IMR-90 (cell line): ENCODE measurements around the gene SURF1. TPM values are rescaled to one million over a fixed set of nuclear protein-coding genes. Genes with fewer than 3 reads are reported as not detected.

Experiments used
- ATAC-seq: fragments of 200-7000 bp; cut with Tn5 transposase; 2 replicates; pipeline ENCODE4 v1.9.1; 2020; ENCODE audit warnings: low read depth, mild to moderate bottlenecking, moderate library complexity
- BruUV-seq: library from RNA; stranded (reverse); fragments of 400-500 nt; replicated peaks from 2 replicates; lab custom pipeline; 2021; lab: Mats Ljungman, UMichigan
- CTCF ChIA-PET: fragments of 300-600 bp; formaldehyde crosslinking; extraction: SDS; loops from one replicate; lab custom pipeline; 2021; ENCODE audit warnings: antibody characterized with exemption; lab: Yijun Ruan, JAX
- POLR2A ChIA-PET: fragments of 300-600 bp; sonication (Branson Sonifier 250); formaldehyde crosslinking; loops from one replicate; lab custom pipeline; 2022; ENCODE audit warnings: antibody characterized with exemption; ENCODE audit not compliant: unreplicated experiment; lab: Charles Lee
- DNase-seq: peaks from one replicate; pipeline ENCODE4 v3.0.0; 2013
- H2AFZ ChIP-seq: replicated peaks from 2 replicates; pipeline ENCODE3; 2013; ENCODE audit warnings: low read length, mild to moderate bottlenecking; ENCODE audit not compliant: poor library complexity
- H2AK5ac ChIP-seq: 2 replicates; pipeline ENCODE4 v1.6.1; 2013; ENCODE audit warnings: low read depth, low read length, inconsistent platforms
- H2AK9ac ChIP-seq: replicated peaks from 2 replicates; pipeline ENCODE3; 2013; ENCODE audit warnings: mild to moderate bottlenecking, low read depth, low read length, moderate library complexity; ENCODE audit not compliant: poor library complexity
- H2BK120ac ChIP-seq: 2 replicates; pipeline ENCODE4 v1.6.1; 2013; ENCODE audit warnings: low read depth, low read length, inconsistent platforms
- H2BK15ac ChIP-seq: 3 replicates; pipeline ENCODE4 v1.6.1; 2013; ENCODE audit warnings: low read depth, low read length, inconsistent platforms
- H2BK20ac ChIP-seq: 2 replicates; pipeline ENCODE4 v1.6.1; 2013; ENCODE audit warnings: low read depth, mild to moderate bottlenecking, inconsistent platforms, low read length, moderate library complexity
- H2BK5ac ChIP-seq: 2 replicates; pipeline ENCODE4 v1.6.1; 2013; ENCODE audit warnings: mild to moderate bottlenecking, low read depth, low read length, inconsistent platforms; ENCODE audit not compliant: poor library complexity, severe bottlenecking
- H3K14ac ChIP-seq: replicated peaks from 2 replicates; pipeline ENCODE4 v1.6.1; 2013; ENCODE audit warnings: low read depth, low read length, inconsistent platforms
- H3K18ac ChIP-seq: 2 replicates; pipeline ENCODE4 v1.6.1; 2013; ENCODE audit warnings: low read depth, low read length, control low read depth
- H3K23ac ChIP-seq: 2 replicates; pipeline ENCODE4 v1.6.1; 2013; ENCODE audit warnings: low read depth, low read length, inconsistent platforms
- H3K27ac ChIP-seq: 2 replicates; pipeline ENCODE4 v1.5.1; 2013; ENCODE audit warnings: mild to moderate bottlenecking, control low read depth, low read length; ENCODE audit not compliant: insufficient read depth
- H3K27me3 ChIP-seq: 2 replicates; pipeline ENCODE4 v1.6.1; 2013; ENCODE audit warnings: low read length; ENCODE audit not compliant: control insufficient read depth, insufficient read depth
- H3K36me3 ChIP-seq: 2 replicates; pipeline ENCODE4 v1.6.1; 2013; ENCODE audit warnings: low read length, mixed read lengths; ENCODE audit not compliant: control insufficient read depth, insufficient read depth
- H3K4ac ChIP-seq: 2 replicates; pipeline ENCODE4 v1.6.1; 2013; ENCODE audit warnings: low read depth, low read length, inconsistent platforms
- H3K4me1 ChIP-seq: 2 replicates; pipeline ENCODE4 v1.6.1; 2013; ENCODE audit warnings: low read length, mixed read lengths; ENCODE audit not compliant: control insufficient read depth, insufficient read depth
- H3K4me2 ChIP-seq: 2 replicates; pipeline ENCODE4 v1.6.1; 2013; ENCODE audit warnings: low read depth, mild to moderate bottlenecking, control low read depth, low read length, moderate library complexity
- H3K4me3 ChIP-seq: 2 replicates; pipeline ENCODE4 v1.5.1; 2013; ENCODE audit warnings: low read depth, mild to moderate bottlenecking, control low read depth, low read length, moderate library complexity; ENCODE audit not compliant: insufficient read depth
- H3K56ac ChIP-seq: 2 replicates; pipeline ENCODE4 v1.6.1; 2013; ENCODE audit warnings: low read length, inconsistent platforms; ENCODE audit not compliant: insufficient read depth; ENCODE audit errors: extremely low read depth
- H3K79me1 ChIP-seq, 2 experiments: 2 replicates each; pipeline ENCODE4 v1.6.1; 2013; ENCODE audit warnings: low read length in 2 of 2, inconsistent platforms in 1 of 2, low read depth in 1 of 2
- H3K9ac ChIP-seq: 2 replicates; pipeline ENCODE4 v1.6.1; 2013; ENCODE audit warnings: low read depth, low read length, control low read depth
- H3K9me1 ChIP-seq: 2 replicates; pipeline ENCODE4 v1.6.1; 2013; ENCODE audit warnings: low read length, inconsistent platforms; ENCODE audit not compliant: insufficient read depth
- H3K9me3 ChIP-seq: 2 replicates; pipeline ENCODE4 v1.6.1; 2013; ENCODE audit warnings: low read length; ENCODE audit not compliant: control insufficient read depth, insufficient read depth
- H4K20me1 ChIP-seq: 2 replicates; pipeline ENCODE4 v1.6.1; 2013; ENCODE audit warnings: low read length, inconsistent platforms; ENCODE audit not compliant: insufficient read depth
- H4K5ac ChIP-seq: 2 replicates; pipeline ENCODE4 v1.6.1; 2013; ENCODE audit warnings: mild to moderate bottlenecking, low read depth, low read length, control low read depth
- H4K8ac ChIP-seq, 2 experiments: 2 replicates each; pipeline ENCODE4 v1.6.1; 2013; ENCODE audit warnings: low read depth in 2 of 2, low read length in 2 of 2, control low read depth in 1 of 2, inconsistent platforms in 1 of 2
- H4K91ac ChIP-seq: 2 replicates; pipeline ENCODE4 v1.6.1; 2013; ENCODE audit warnings: low read depth, low read length, inconsistent platforms; ENCODE audit not compliant: insufficient read depth
- CEBPB ChIP-seq: IDR thresholded peaks from 2 replicates; pipeline ENCODE4 v1.6.1; 2012; ENCODE audit warnings: low read depth, low read length, improper control_type of control experiment
- CTCF ChIP-seq: conservative IDR thresholded peaks from 2 replicates; pipeline ENCODE4 v1.5.1; 2012; ENCODE audit warnings: mild to moderate bottlenecking, low read depth, low read length, improper control_type of control experiment
- ELK1 ChIP-seq: fragments of 150-350 bp; IDR thresholded peaks from 2 replicates; pipeline ENCODE4 v1.6.1; 2016; ENCODE audit warnings: low read depth, mild to moderate bottlenecking, low read length, moderate library complexity, borderline replicate concordance
- MAZ ChIP-seq: IDR thresholded peaks from 2 replicates; pipeline ENCODE4 v1.6.1; 2012; ENCODE audit warnings: low read depth, mild to moderate bottlenecking, low read length, improper control_type of control experiment, moderate library complexity, borderline replicate concordance
- MXI1 ChIP-seq: IDR thresholded peaks from 2 replicates; pipeline ENCODE4 v1.6.1; 2012; ENCODE audit warnings: low read depth, mild to moderate bottlenecking, low read length, moderate library complexity, borderline replicate concordance
- NFE2L2 ChIP-seq: fragments of 150-350 bp; IDR thresholded peaks from 2 replicates; pipeline ENCODE4 v1.6.1; 2016; ENCODE audit warnings: low read depth, mild to moderate bottlenecking, low read length
- POLR2A ChIP-seq: IDR thresholded peaks from 2 replicates; pipeline ENCODE4 v1.6.1; 2012; ENCODE audit warnings: mild to moderate bottlenecking, low read depth, low read length
- RAD21 ChIP-seq: IDR thresholded peaks from 2 replicates; pipeline ENCODE4 v1.6.1; 2012; ENCODE audit warnings: low read length, improper control_type of control experiment
- RCOR1 ChIP-seq: IDR thresholded peaks from 2 replicates; pipeline ENCODE4 v1.6.1; 2012; ENCODE audit warnings: mild to moderate bottlenecking, low read length, improper control_type of control experiment; ENCODE audit not compliant: insufficient replicate concordance
- RFX5 ChIP-seq: IDR thresholded peaks from 2 replicates; pipeline ENCODE4 v1.8.0; 2012; ENCODE audit warnings: low read depth, mild to moderate bottlenecking, low read length, moderate library complexity
- SMC3 ChIP-seq: fragments of 150-350 bp; IDR thresholded peaks from 2 replicates; pipeline ENCODE4 v1.6.1; 2016; ENCODE audit warnings: low read depth, mild to moderate bottlenecking, antibody characterized with exemption, low read length, moderate library complexity
- USF2 ChIP-seq: fragments of 150-350 bp; IDR thresholded peaks from 2 replicates; pipeline ENCODE4 v1.6.1; 2017; ENCODE audit warnings: mild to moderate bottlenecking, antibody characterized with exemption, low read length, low read depth
- WGBS, 2 experiments: methylation state at CpG; one replicate each; pipeline versions ENCODE4 v1.1.5 to v1.1.7; 2013; ENCODE audit warnings: missing lambda C conversion rate in 2 of 2; ENCODE audit not compliant: insufficient read length in 1 of 2; ENCODE audit errors: extremely low coverage in 2 of 2; 5-methylcytosine and 5-hydroxymethylcytosine counted together
- dilution Hi-C: fragments of 300-500 bp; cut with HindIII; formaldehyde crosslinking; loops from one replicate; pipeline ENCODE4 v1.14.3; 2018; ENCODE audit warnings: low sequenced_read_pairs; ENCODE audit not compliant: unreplicated experiment
- in situ Hi-C: fragments of 300-500 bp; cut with MboI; formaldehyde crosslinking; loops from 3 replicates; pipeline ENCODE4 v1.14.3; 2019; ENCODE audit warnings: low sequenced_read_pairs, inconsistent platforms, mixed read lengths
- intact Hi-C: fragments of 100-400 bp; cut with micrococcal nuclease; formaldehyde crosslinking; loops from 2 replicates; pipeline ENCODE4 v1.10.0; 2022
- polyA plus RNA-seq, 3 experiments: library from polyadenylated mRNA; depleted of rRNA; stranded (reverse); fragments of >200 nt; gene quantifications; 2 replicates each; pipeline ENCODE4 v1.2.3, GENCODE V29; 2012; ENCODE audit warnings: low replicate concordance in 1 of 3
- total RNA-seq: library from RNA; depleted of rRNA; stranded (reverse); fragments of >200 nt; gene quantifications from 2 replicates; pipeline ENCODE4 v1.2.3, GENCODE V29; 2012

SURF1 gene
- total and polyA plus RNA-seq, 2 of the 4 experiments (the other 2 are of a cell fraction): 15.1 to 24.5 TPM

- no peak overlapping the region for H3K4me2 ChIP-seq
- no peak overlapping the region for H3K4me3 ChIP-seq
- in situ Hi-C loops: no loop called here
- H3K27ac ChIP-seq: no peak overlapping the region
- H3K4me1 ChIP-seq: no peaks in the 10 kb centered on the region
- no TSS peak for BruUV-seq
- H3K18ac ChIP-seq: no peak overlapping the region
- no peaks in the 10 kb centered on the region for H3K27me3 ChIP-seq
- no peak for TF ChIP-seq MXI1
- no peak for TF ChIP-seq NFE2L2
- TF ChIP-seq CEBPB: no peak
- TF ChIP-seq RAD21: no peak
- TF ChIP-seq ELK1: no peak
- no peak for TF ChIP-seq RCOR1
- no peak for TF ChIP-seq USF2
- no peak for TF ChIP-seq RFX5
- no peak for TF ChIP-seq SMC3
- TF ChIP-seq CTCF: no peak
- TF ChIP-seq MAZ: no peak
- no peak for TF ChIP-seq POLR2A
- H2AK5ac ChIP-seq: no peak overlapping the region
- H4K20me1 ChIP-seq: no peaks in the 10 kb centered on the region; the same call in 1 of the 2 replicates
- no peak overlapping the region for H2BK120ac ChIP-seq
- no peak overlapping the region for H2BK5ac ChIP-seq
- intact Hi-C loops: no loop called here
- POLR2A ChIA-PET: no interaction called here
- H4K5ac ChIP-seq: no peak overlapping the region
- no peak overlapping the region for H3K56ac ChIP-seq
- no peaks in the 10 kb centered on the region for H3K9me1 ChIP-seq
- no peak overlapping the region for H2BK15ac ChIP-seq
- no peak for DNase-seq
- H2BK20ac ChIP-seq: no peak overlapping the region
- no peaks in the 10 kb centered on the region for H3K9me3 ChIP-seq
- no peaks in the 10 kb centered on the region for H3K36me3 ChIP-seq
- no peak overlapping the region for H2AFZ ChIP-seq
- H4K8ac ChIP-seq: no peak overlapping the region
- WGBS, 2 experiments: no CpG with 5 or more reads among the region's 17 CpGs
- no peak overlapping the region for H4K91ac ChIP-seq
- ATAC-seq: no peak
- no peak overlapping the region for H3K14ac ChIP-seq
- H3K4ac ChIP-seq: no peak overlapping the region
- no peak overlapping the region for H3K9ac ChIP-seq
- no peak overlapping the region for H3K23ac ChIP-seq
- CTCF ChIA-PET: no interaction called here
- dilution Hi-C loops: no loop called here
- H2AK9ac ChIP-seq: no peak overlapping the region
- H3K79me1 ChIP-seq: no peaks in the 10 kb centered on the region
These were observed 28.5 kb upstream of the SURF1 start for GRCh38 chr9:133384736-133385321.
